HG02642 (cell line): Measurements from ENCODE around the gene ZAR1.

Experiments used
- ATAC-seq: cut with Tn5 transposase; IDR thresholded peaks from one replicate; pipeline ENCODE4 v1.9.1; 2021; ENCODE audit warnings: mild to moderate bottlenecking; ENCODE audit not compliant: unreplicated experiment, poor library complexity

Gene ZAR1

DNA sequence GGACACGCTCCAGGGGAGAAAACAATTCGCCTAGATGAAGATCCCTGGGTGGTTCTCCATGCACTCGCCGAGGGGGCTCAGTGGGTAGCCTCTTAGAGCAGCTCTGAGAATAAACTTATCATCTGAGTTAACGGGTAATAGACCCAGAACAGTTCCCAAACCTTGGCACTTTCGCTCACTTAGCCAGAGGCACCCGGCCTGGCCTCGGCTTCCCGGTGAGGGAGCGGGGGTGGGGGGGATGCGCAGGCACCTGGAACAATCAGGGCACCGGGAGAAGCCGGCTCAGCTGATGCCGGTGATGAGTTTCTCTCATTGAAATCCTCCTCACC is 405 bp upstream of the ZAR1 start:
- no peak for ATAC-seq

DNA sequence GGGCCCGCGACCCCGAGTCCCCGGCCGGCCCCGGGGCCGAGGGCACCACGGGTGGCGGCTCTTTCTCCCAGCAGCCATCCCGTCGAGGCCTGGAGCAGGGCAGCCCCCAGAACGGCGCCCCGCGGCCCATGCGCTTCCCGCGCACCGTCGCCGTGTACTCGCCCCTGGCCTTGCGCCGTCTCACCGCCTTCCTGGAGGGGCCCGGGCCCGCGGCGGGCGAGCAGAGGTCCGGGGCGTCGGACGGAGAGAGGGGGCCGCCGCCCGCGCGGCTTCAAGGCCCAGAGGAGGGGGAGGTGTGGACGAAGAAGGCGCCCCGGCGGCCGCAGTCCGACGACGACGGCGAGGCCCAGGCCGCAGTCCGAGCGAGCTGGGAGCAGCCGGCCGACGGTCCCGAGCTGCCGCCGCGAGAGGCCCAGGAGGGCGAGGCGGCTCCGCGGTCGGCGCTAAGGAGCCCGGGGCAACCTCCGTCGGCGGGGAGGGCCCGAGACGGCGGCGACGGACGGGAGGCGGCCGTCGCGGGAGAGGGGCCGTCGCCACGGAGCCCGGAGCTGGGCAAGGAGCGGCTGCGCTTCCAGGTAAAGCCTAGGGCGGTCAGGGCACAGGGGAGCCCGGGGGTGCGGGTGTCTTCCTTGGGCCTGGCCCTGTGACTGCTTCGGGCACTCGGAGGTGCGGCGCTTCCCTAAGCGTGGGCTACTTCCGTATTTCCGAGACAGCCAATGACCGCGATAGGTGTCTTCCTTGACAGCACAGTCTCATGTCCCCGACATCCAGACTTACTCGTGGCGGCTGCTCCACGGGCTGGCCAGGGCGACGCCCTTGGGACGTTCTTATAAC is 845 bp downstream of the ZAR1 start:
- ATAC-seq = no peak

- no peak for ATAC-seq
Observed at GRCh38 chr4:48491514-48492176, 1.6 kb downstream of the ZAR1 start.

DNA sequence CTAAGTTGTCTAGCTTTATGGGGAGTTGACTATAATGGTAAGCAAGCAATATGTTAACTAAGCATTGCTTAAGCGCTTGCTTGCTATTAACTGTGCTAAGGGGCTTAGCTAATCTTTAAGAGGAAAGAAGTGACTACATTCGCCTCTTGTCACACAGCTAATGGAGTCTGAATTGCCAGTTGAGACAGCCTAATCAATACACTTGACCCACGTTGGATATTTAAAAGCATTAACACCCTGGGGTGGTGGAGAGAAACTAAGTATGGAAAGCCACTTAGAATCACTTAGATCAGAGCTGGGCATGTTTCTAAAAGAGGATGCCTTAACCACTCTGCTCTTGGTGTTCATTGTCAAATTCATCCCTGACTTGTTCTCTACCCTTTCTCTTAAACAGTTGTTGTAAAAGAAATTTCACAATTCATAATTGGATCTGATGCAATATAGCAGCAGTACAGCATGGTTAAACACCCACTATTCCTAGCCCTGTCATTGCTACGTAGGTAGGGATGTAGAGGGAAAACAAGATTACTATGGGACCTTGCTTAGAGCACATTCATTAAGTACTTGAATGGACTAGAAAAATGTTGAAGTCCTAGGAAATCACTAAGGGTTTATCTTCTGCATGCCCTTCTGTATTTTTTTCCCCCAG is 3.5 kb downstream of the ZAR1 start:
- no peak for ATAC-seq

DNA sequence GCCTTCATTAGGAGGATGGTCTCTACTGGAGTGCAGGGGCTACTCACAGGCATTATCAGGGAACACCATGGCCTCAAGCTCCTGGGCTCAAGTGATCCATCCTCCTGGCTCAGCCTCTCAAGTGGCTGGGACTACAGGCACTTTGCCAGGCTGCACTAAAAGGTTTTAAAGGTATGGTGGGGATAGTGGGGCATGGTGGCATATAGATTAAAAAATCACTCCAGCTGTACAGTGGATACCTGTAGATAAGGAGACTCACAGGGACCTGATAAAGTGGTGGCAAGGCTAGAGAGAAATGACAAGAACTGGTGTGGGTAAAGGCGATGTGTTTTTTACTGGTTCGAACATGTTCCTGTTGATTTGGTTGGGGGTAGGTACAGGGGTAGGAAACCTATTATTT is 5.9 kb downstream of the ZAR1 start:
- ATAC-seq = no peak

- ATAC-seq = no peak
Observed at GRCh38 chr4:48498895-48499294, 8.8 kb downstream of the ZAR1 start.

GRCh38 chr4:48499551-48500066 is 9.6 kb downstream of the ZAR1 start:
- ATAC-seq = peak; percentile 81

DNA sequence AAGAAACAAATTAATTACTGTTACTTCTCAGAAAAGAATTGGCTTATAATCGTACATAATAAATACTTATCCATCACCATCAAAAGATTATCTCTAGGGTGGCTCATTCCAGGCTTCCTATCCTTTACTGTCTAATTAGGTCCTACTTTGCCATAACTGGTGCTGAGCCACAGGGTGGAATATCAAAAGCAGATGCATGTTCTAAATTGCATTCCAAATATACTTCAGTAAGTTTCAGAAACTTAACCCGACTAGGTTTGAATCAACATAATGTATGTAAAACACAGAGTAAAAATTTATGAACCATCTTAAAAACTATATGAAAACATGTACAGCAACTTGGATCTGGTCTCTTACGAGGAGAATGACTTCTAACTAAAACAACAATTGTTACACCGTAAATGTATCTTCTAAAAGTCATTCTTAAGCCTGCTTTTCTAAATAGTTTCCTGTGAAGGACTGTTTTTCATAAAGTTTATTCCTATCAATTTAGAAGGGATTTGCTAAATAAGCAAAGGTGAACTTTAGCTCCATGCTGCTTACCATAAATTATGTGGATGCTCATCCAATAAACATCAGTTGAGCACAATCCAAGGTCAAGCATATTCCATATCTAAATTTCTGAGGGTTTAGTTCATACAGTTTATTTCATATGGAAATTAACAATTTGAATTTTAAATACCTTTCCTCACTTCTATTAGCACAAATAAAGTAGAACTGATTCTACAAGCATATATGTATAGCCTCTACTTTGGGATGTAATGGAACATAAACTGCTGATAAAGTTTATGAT is 13.4 kb downstream of the ZAR1 start:
- ATAC-seq = no peak

DNA sequence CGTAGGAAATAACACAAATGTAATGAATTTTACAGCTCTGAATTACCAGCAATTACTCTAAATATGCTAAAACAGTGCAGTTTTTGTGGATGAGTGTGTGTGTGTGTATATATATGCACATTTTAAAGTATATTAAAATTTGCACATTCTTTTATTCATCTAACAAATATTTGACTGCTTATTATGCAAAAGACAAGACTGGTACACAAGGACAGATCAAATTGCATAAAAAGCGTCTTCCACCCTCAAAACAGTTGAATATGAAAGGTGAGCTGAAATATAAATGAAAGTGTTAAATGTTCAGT is 13.9 kb downstream of the ZAR1 start:
- ATAC-seq = no peak

GRCh38 chr4:48504352-48504751 is 14.3 kb downstream of the ZAR1 start:
- ATAC-seq = no peak

GRCh38 chr4:48506716-48507115 is 16.7 kb downstream of the ZAR1 start:
- ATAC-seq = no peak

DNA sequence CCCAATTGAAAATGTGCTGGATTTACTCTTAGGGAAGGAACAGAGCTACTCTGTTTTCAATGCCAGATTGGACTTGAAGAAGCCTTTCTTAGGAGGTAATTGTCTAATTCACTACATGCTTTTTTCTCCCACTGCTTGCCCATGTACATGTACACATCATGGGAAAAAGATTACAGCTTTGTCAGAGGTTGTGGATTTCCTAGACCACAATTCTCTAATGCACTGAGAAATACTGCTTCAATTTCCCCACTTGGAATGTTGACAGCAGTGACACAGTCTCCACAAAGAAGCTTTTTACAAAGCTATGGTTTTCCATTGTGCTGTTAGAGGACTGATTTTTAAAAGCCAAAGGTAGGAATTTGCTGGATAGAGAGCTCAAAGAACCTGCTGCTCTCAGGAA is 19.5 kb downstream of the ZAR1 start:
- no peak for ATAC-seq

- ATAC-seq = no peak
Observed at GRCh38 chr4:48518143-48518542, 28.1 kb downstream of the ZAR1 start.

- no peak for ATAC-seq
Observed at GRCh38 chr4:48526406-48526805, 36.4 kb downstream of the ZAR1 start.

GRCh38 chr4:48538358-48538757 is 48.3 kb downstream of the ZAR1 start:
- no peak for ATAC-seq

- no peak for ATAC-seq
Observed at GRCh38 chr4:48539597-48539996, 49.5 kb downstream of the ZAR1 start.

- no peak for ATAC-seq
Observed at GRCh38 chr4:48542888-48543287, 52.8 kb downstream of the ZAR1 start.

DNA sequence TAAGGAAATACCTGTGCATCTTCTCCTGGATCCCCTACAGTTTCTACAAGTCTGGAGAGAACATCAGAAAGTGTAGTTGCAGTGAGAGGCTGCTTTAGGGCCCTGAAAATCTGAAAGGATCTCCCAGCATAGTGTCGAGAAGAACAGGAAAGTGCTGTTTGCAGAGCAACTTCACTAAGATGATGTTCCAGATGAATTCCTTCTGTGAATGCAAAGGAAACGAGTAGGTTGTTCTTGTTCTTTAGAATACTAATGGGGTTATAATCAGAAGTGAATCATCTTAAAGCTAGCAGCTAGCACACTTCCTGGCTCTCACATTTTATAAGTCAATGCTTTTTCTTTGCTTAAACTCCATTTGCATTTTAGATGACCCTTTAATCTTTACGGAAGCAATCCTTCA is 53.7 kb downstream of the ZAR1 start:
- ATAC-seq = no peak
